ENCODE measurements around the gene POLR1E.

Gene POLR1E

GRCh38 chr9:37485389-37486255 is at the start of gene POLR1E:
Gene POLR1E (plus strand): TSS chr9:37485948. CDS start chr9:37486048, 100 bp downstream.
- Histone ChIP-seq H2AFZ (ENCODE audit: low read depth, low read length, severe bottlenecking) (peak within 1 kb of the TSS; percentile 92), H4K20me1 (ENCODE audit: low read depth, low read length) (no peaks in the 10 kb centered on the region), H3K9me3 (ENCODE audit: insufficient read depth, low read length) (no peaks in the 10 kb centered on the region), H3K9me2 (replicated peaks; ENCODE audit: insufficient read depth, low read length) (no peaks in the 10 kb centered on the region), H3K4me3 (ENCODE audit: insufficient read depth, low read length, poor library complexity, severe bottlenecking) (peak within 1 kb of the TSS; percentile 81), H3K27ac (ENCODE audit: low read depth, low read length) (peak within 1 kb of the TSS; percentile 62), H3K36me3 (ENCODE audit: low read length) (peaks cover 6% of the 10 kb centered on the region; the same call in 1 of the 2 replicates), H3F3A (ENCODE audit: insufficient read depth) (peaks cover 5% of the 10 kb centered on the region; the same call in 1 of the 2 replicates), H3K9ac (ENCODE audit: low read length) (peak within 1 kb of the TSS; percentile 92), H3K79me2 (ENCODE audit: insufficient read depth, low read length) (peaks cover 32% of the 10 kb centered on the region), H3K27me3 (ENCODE audit: low read length) (no peaks in the 10 kb centered on the region), H3K4me2 (ENCODE audit: low read depth, low read length, poor library complexity, severe bottlenecking) (peak within 1 kb of the TSS; percentile 78)
- no peak for TF ChIP-seq EZH2phosphoT487 (conservative IDR thresholded peaks at IDR 0.05; ENCODE audit: low read length)
- no peak for TF ChIP-seq CTCF (IDR thresholded peaks at IDR 0.05; ENCODE audit: insufficient read depth, low read length, poor library complexity, severe bottlenecking)

GRCh38 chr9:37436540-37436939 is 49.2 kb upstream of the POLR1E start:
- TF ChIP-seq EZH2phosphoT487 (conservative IDR thresholded peaks at IDR 0.05; ENCODE audit: low read length) (no peak), CTCF (IDR thresholded peaks at IDR 0.05; ENCODE audit: insufficient read depth, low read length, poor library complexity, severe bottlenecking) (no peak)
- no peak overlapping the region for H3K27ac ChIP-seq (ENCODE audit: low read depth, low read length)
- H3K79me2 ChIP-seq (ENCODE audit: insufficient read depth, low read length) = peaks cover 27% of the 10 kb centered on the region
- no peak overlapping the region for H3K9ac ChIP-seq (ENCODE audit: low read length)
- no peak overlapping the region for H3K4me3 ChIP-seq (ENCODE audit: insufficient read depth, low read length, poor library complexity, severe bottlenecking)
- H3F3A ChIP-seq (ENCODE audit: insufficient read depth) = peaks cover 30% of the 10 kb centered on the region
- H4K20me1 ChIP-seq (ENCODE audit: low read depth, low read length) = no peaks in the 10 kb centered on the region; the same call in 1 of the 2 replicates
- peaks cover 33% of the 10 kb centered on the region for H3K36me3 ChIP-seq (ENCODE audit: low read length)
- H3K9me3 ChIP-seq (ENCODE audit: insufficient read depth, low read length) = no peaks in the 10 kb centered on the region
- no peak overlapping the region for H3K4me2 ChIP-seq (ENCODE audit: low read depth, low read length, poor library complexity, severe bottlenecking)
- H3K9me2 ChIP-seq (replicated peaks; ENCODE audit: insufficient read depth, low read length) = no peaks in the 10 kb centered on the region
- H3K27me3 ChIP-seq (ENCODE audit: low read length) = no peaks in the 10 kb centered on the region
- no peak overlapping the region for H2AFZ ChIP-seq (ENCODE audit: low read depth, low read length, severe bottlenecking)

GRCh38 chr9:37437010-37437409 is 48.7 kb upstream of the POLR1E start:
- Histone ChIP-seq H3K27ac (ENCODE audit: low read depth, low read length) (no peak overlapping the region), H3K9me3 (ENCODE audit: insufficient read depth, low read length) (no peaks in the 10 kb centered on the region), H3K36me3 (ENCODE audit: low read length) (peaks cover 33% of the 10 kb centered on the region), H3K4me2 (ENCODE audit: low read depth, low read length, poor library complexity, severe bottlenecking) (no peak overlapping the region), H3K9ac (ENCODE audit: low read length) (no peak overlapping the region), H3K4me3 (ENCODE audit: insufficient read depth, low read length, poor library complexity, severe bottlenecking) (no peak overlapping the region), H4K20me1 (ENCODE audit: low read depth, low read length) (no peaks in the 10 kb centered on the region; the same call in 1 of the 2 replicates), H3K9me2 (replicated peaks; ENCODE audit: insufficient read depth, low read length) (no peaks in the 10 kb centered on the region), H3K79me2 (ENCODE audit: insufficient read depth, low read length) (peaks cover 27% of the 10 kb centered on the region), H3F3A (ENCODE audit: insufficient read depth) (peaks cover 30% of the 10 kb centered on the region), H3K27me3 (ENCODE audit: low read length) (no peaks in the 10 kb centered on the region), H2AFZ (ENCODE audit: low read depth, low read length, severe bottlenecking) (no peak overlapping the region)
- no peak for TF ChIP-seq EZH2phosphoT487 (conservative IDR thresholded peaks at IDR 0.05; ENCODE audit: low read length)
- no peak for TF ChIP-seq CTCF (IDR thresholded peaks at IDR 0.05; ENCODE audit: insufficient read depth, low read length, poor library complexity, severe bottlenecking)

Measured in SU-DHL-6 (cell line).